ENCODE data around the gene CFAP57. TPM values are rescaled to one million over a fixed set of nuclear protein-coding genes. Genes with fewer than 3 reads are reported as not detected.

Gene CFAP57
- total RNA-seq, 2 experiments from 2014 or later, result 0.09 TPM

DNA sequence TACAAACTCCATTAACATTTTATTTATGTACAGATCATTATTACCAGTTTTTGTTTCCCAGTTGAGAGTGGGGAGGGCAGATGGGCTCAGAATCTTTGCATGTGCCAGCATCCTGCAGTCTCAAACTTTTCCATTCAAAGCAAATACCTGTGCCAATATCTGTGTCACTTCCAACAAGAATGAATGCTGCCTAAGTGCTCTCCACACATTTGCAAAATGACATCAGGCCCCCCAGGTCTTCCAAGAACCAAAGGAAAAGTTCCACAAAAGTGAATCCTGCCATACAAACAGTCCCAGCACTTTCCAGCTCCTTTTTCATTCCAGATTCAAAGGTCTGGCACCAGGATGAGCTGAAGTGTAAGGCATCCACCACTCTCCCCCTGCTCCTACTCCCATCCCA is 127.0 kb downstream of the CFAP57 start:
- H3K27ac Mint-ChIP-seq, result no peak overlapping the region
- no peak for ATAC-seq
- H3K27me3 Mint-ChIP-seq, result no peaks in the 10 kb centered on the region
- DNase-seq, result no peak
- CTCF ChIA-PET, result no interaction called here
- peaks cover 20% of the 10 kb centered on the region for H3K4me1 Mint-ChIP-seq
- H3K9me3 Mint-ChIP-seq (ENCODE audit: low read depth), result no peaks in the 10 kb centered on the region
- H3K4me3 Mint-ChIP-seq, result no peak overlapping the region
- no peaks in the 10 kb centered on the region for H3K36me3 Mint-ChIP-seq

DNA sequence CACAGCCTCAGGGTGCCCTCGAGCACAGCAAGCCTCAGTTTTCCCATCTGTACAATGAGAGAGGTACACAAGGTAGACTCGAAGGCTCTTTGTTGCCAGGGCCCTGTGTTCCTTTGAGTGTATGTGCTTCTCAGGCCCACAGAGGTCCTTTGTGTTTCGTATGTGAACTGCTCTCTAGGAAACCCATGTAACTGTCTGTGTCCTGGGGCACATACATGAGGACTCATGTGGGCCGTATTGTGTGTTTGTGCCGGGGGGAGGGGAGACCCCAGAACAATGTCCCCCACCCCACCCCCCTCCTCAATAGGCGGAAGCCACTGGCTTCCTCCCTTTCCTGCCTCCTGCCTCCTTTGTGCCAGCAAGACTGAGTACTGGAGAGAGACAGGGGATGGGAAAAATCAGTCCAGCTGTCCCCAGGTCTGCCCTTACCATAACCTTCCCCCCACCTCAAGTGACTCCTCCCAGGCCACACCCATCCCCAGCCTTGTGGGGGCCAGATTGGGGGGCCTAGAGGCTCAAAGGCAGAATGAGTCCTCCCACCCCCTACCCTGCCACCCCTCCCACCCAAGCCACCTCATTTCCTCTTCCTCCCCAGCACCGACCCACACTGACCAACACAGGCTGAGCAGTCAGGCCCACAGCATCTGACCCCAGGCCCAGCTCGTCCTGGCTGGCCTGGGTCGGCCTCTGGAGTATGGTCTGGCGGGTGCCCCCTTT is 128.4 kb downstream of the CFAP57 start, which contains the start of gene TIE1:
Gene TIE1, plus strand, starts transcription at position 605 of the 717 bp plus-strand sequence. Its CDS starts 90 bp downstream, at position 695.
- Mint-ChIP-seq H3K9me3 (ENCODE audit: low read depth) (no peaks in the 10 kb centered on the region), H3K27ac (no peak within 1 kb of the TSS), H3K4me1 (peaks cover 11% of the 10 kb centered on the region), H3K4me3 (no peak within 1 kb of the TSS), H3K36me3 (no peaks in the 10 kb centered on the region), H3K27me3 (no peaks in the 10 kb centered on the region)
- DNase-seq (no peak), ATAC-seq (no peak)
- CTCF ChIA-PET, result no interaction called here

DNA sequence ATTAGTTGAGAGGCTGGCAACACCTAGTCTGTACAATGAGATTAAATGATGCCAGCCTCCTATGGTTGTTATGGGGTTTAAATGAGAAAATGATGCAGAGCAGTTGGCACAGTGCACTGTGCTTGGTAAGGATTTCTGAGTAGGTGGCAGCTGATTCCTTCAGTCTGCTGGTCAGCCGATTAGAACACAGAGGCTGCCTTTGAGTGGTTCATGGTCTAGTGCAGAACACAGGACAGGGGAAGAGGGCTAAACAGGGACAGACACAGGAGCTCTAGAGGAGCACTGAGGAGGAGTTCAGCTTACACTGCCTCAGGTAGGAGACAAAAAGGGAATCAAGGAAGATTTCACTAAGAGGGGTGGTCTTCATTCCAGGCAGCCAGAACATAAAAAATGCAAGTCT is 130.1 kb downstream of the CFAP57 start:
- H3K9me3 Mint-ChIP-seq (ENCODE audit: low read depth), result no peaks in the 10 kb centered on the region
- H3K4me1 Mint-ChIP-seq, result no peaks in the 10 kb centered on the region
- no peaks in the 10 kb centered on the region for H3K27me3 Mint-ChIP-seq
- no peak for ATAC-seq
- no peaks in the 10 kb centered on the region for H3K36me3 Mint-ChIP-seq
- no peak overlapping the region for H3K4me3 Mint-ChIP-seq
- DNase-seq, result no peak
- CTCF ChIA-PET, result no interaction called here
- no peak overlapping the region for H3K27ac Mint-ChIP-seq

DNA sequence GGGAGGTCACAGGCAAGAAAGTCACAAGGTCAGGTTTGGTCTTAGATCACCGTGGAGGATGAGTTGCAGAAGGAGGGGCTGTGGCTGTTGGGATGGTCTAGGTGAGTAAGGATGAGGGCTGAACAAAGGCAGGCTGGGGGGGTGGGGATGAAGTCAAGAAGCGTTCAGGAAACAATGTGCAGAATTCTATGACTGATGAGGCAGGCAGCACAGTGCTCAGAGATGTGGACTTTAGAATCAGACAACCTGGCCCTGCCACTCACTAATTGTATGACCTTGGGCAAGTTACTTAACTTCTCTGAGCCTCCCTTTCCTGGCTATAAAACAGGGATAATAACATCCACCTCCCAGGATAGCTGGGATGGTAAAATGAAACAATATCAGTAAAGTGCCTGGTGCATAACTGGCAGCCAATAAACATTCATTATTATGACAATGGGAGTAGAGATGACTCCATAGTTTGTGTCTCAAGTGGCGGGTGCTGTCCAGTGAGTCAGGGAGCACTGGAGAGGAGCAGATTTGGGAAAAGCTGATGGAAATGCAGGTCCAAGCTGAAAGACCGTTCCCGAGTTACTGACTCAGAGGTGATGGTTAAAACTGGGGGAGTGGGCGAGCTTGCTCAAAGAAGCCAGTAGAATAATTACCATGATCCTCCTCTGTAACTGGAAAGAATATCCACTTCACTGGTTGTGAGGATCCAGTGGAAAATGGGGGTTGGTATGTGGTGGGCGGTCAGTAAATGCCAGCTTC is 130.8 kb downstream of the CFAP57 start:
- no peaks in the 10 kb centered on the region for H3K4me1 Mint-ChIP-seq
- CTCF ChIA-PET, result no interaction called here

DNA sequence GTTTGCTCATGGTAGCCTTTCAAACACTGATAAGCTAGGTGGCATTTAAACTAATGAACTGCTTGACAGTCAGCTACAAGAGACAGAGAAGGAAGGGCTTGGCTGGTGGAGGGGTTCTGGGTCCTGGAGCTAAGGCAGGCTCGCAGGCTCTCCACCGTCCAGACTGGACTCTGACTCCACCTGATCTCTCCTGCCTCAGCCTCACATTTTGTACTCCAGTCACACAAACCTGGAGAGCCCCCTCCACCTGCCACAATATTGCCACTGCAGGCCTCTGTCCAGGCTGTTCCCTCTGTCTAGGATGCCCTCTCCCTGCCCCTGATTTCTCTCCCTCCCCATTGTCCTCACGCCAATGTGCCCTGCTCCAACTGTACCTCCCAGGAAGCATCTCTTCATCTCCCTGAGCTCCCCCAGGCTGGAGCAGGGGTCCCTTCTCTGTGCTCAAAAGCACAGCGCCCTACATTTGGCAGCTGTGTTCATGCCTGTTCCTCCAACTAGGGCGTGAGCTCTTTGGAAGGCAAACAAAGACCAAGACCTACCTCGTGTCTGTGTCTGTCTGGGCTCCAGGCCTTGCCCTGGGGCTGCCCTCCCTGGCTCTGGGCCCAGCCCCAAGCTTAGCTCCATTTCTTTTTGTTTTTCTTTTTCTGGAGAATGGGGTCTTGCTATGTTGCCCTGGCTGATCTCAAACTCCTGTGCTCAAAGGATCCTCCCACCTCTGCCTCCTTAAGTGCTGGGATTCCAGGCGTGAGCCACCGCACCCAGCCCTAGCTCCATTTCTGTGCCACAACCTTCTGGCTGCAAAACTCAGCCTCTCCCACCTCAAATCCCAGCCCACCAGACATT is 131.6 kb downstream of the CFAP57 start:
- no peaks in the 10 kb centered on the region for H3K4me1 Mint-ChIP-seq
- CTCF ChIA-PET, result no interaction called here
- no peak overlapping the region for H3K27ac Mint-ChIP-seq
- DNase-seq (no peak), ATAC-seq (no peak)
- no peaks in the 10 kb centered on the region for H3K9me3 Mint-ChIP-seq (ENCODE audit: low read depth)
- H3K4me3 Mint-ChIP-seq, result no peak overlapping the region
- H3K27me3 Mint-ChIP-seq, result no peaks in the 10 kb centered on the region
- no peaks in the 10 kb centered on the region for H3K36me3 Mint-ChIP-seq

More for the DNA sequence above, 130.8 kb downstream of the CFAP57 start:
- no peak for DNase-seq
- no peak for ATAC-seq
- Mint-ChIP-seq H3K4me3 (no peak overlapping the region), H3K27me3 (no peaks in the 10 kb centered on the region), H3K36me3 (no peaks in the 10 kb centered on the region), H3K27ac (no peak overlapping the region), H3K9me3 (ENCODE audit: low read depth) (no peaks in the 10 kb centered on the region)

Small RNAs within 50 kb of the gene (microRNA-seq; reads per million reads assigned to microRNA genes)
- gene MIR6733, result 1.7 reads per million

Other genes with a start within 250 kb of the CFAP57 start
- 100 to 1,000 TPM; 113 to 140 TPM for gene SLC2A1, start 213.5 kb upstream of the CFAP57 start, total RNA-seq
- gene EBNA1BP2, start within 50 bp of the CFAP57 start, total RNA-seq, result 10 to 100 TPM; 60.0 to 68.7 TPM
- gene TMEM125, start 97.7 kb downstream of the CFAP57 start, total RNA-seq, result not detected
- not detected for gene C1orf210, start 113.3 kb downstream of the CFAP57 start, total RNA-seq
- 1 to 10 TPM in 1 of 2 experiments, under 1 TPM in 1; 0.55 to 1.9 TPM for gene TIE1, start 128.7 kb downstream of the CFAP57 start, total RNA-seq
- gene MPL, start 165.5 kb downstream of the CFAP57 start, total RNA-seq, result not detected
- gene CDC20, start 186.7 kb downstream of the CFAP57 start, total RNA-seq, result 100 to 1,000 TPM; 188 to 194 TPM
- 10 to 100 TPM; 64.4 to 74.2 TPM for gene ELOVL1, start 195.7 kb downstream of the CFAP57 start, total RNA-seq
- 10 to 100 TPM; 38.7 to 43.6 TPM for gene MED8, start 217.5 kb downstream of the CFAP57 start, total RNA-seq
- gene SZT2, start 217.6 kb downstream of the CFAP57 start, total RNA-seq, result 10 to 100 TPM; 52.2 to 60.2 TPM